Left forelimb (tissue), 1 donor: ENCODE measurements around the gene CFAP77.

Experiments
- DNase-seq: peaks from one replicate; pipeline ENCODE4 v3.0.0-alpha.2; 2018; ENCODE audit warnings: low spot score

CFAP77 gene

DNA sequence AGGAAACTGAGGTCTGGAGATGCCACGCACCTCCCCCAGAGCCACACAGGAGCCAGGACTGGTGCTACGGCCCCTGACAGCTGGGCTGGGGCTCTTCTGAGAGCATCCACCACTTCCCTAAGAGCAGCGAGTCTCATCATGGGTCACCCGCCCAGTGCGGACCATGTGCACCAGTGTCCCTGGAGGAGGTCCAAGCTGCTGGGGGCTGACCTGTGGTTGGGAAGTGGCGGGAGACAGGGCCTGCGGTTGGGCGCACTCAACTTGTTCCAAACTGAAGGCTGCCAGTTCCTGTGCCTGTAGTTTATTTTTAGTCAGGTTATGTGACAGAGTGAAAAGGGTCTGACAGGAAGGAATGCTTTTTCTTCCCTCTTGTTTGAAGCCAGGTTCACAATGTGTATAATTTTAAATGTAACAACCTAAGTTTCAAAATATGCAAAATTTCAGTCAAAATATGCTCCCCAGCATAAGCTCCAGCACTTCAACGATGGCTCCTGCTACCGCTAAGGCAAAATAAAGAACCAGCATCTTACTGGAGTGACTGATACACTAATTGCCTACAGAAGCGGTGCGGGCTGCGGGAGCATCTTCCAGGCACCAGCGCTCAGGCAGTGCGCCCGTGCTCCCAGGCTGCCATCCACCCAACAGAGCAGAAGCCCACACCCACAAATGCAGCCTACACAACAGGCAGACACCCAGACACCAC lies 187.2 kb downstream of the CFAP77 start:
- DNase-seq = no peak

DNA sequence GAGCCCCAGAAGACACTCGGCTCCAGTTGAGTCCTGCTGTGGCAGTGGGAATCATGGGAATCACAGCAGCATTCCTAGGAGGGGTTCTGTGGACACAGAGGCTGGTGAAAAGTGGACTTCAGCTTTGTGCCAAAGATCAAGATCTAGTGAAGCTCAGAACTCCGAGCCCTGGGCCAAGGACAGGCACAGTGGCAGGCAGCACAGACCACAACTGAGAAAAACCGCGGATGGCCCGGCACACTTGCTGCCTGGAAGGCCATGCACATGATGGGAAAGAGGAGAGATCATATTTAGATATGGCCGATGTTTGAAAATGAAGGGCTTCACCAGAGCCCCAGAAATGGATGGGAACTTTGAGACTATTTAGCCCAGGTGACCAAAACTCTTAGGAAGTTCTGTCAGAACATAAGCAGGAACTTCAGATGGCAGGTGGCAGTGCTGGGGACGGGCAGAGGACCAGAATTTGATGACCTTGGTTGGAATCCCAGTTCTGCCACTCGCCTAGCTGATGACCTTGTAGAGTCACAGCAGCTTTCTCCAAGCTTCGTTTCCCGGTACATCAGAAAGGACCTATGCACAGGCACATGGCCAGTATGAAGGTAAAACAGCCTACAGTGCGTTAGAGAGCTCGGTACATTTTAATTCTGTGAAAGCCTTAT lies 190.4 kb downstream of the CFAP77 start:
- DNase-seq = no peak

DNA sequence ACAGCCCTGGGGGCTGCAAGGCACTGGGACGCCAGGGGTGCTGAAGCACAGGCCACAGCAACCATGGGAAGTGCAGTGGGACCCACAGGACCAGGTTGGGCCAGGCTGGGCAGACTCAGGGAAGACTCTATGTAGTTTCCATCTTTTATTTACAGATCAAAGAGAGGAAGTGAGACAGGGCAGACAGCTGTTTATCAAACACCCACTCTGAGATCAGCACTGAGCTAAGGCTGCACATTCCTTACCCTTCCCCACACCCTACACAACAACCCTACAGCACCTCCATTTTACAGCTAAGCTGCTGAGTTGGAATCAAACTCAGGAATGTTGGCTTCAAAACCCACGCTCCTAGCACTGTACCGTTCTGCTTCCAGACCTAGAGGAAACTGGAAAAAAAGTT lies 192.2 kb downstream of the CFAP77 start:
- no peak for DNase-seq

DNA sequence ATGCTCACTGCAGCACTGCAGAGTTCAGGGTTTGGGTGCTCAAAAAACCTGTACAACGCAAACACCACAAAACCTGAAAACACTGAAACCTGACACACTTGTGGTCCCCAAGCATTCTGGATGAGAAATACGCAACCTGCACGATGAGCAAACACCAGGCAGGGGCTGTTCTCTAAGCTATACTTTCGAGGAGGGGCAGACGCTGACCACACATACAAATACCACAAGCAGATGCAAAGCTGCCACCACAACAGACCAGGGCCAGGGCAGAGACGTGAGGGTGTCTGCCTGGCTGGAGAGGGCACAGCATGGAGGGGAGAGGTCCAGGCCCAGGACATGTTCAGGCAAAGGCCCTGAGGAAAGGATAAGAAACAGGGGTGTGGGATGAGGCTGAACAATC lies 195.4 kb downstream of the CFAP77 start:
- DNase-seq = no peak

DNA sequence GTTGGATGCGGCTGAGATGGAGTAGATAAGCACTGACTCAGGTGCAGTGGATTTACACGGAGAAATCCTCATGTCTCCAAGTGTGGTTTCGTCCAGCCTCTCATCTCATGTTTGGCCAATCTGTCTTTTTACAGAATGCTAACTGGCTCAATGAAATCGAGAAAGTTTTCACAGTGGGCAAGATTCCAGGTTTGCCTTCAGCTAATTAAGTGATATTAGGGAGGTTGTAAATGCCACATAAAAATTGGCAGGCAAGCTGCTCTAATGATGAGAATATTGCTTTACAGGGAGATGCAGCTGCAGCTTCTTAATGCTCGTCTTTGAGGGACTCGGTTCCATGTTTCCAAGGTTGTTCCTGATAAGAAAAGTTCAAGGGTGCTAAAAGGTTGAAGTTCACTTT lies 196.1 kb downstream of the CFAP77 start:
- DNase-seq = no peak

DNA sequence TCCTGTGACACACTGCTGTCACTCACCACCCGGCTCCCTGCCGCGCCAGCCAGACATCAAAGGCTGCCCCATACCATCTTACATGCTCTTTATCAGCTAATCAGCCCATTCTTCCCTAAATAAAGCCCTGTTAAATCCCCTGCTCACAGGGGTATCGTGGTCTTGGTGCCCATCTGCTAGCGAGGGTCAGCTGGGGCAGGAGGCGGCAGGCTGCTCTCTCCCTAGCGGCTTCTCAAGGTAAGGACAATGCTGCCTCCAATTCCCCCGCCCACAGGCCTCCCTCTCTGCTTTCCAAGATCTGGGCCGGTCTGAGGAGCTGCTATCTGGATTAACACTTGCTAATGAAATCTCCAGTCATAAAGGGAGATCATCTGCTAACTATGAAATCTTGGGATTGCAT lies 199.2 kb downstream of the CFAP77 start:
- DNase-seq = no peak

DNA sequence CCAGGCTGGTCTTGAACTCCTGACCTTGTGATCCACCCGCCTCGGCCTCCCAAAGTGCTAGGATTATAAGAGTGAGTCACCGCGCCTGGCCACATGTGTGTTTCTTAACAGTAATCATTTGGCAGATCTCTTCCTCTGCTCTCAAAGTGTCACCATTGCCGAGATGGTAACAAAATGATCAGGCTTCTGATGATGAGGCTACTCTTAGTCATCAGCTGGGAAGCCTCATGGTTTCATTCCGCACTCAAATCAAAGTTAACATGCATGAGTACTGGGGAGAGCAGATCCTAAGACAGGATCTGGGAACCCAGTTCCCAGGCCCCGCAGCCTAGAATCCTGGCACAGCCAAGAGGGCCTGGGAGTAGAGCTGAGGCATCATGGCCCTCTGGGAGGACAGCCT lies 199.8 kb downstream of the CFAP77 start:
- DNase-seq = no peak

DNA sequence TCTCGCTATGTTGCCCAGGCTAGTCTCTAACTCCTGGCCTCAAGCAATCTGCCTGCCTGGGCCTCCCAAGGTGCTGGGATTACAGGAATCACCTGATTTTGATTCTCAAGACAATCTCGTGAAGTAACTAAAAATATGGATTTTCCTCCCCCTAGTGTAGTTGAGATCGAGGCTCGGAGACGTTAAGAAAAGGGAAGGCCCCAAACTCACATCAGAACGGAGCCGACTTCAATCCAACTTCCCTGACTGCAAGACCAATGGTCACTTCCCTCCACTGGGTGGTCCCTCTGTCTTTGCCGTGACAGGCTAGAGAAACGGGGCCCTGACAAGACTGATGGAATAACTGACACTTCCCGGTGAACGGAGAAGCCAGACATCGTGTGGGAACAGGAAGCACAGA lies 200.7 kb downstream of the CFAP77 start:
- no peak for DNase-seq

DNA sequence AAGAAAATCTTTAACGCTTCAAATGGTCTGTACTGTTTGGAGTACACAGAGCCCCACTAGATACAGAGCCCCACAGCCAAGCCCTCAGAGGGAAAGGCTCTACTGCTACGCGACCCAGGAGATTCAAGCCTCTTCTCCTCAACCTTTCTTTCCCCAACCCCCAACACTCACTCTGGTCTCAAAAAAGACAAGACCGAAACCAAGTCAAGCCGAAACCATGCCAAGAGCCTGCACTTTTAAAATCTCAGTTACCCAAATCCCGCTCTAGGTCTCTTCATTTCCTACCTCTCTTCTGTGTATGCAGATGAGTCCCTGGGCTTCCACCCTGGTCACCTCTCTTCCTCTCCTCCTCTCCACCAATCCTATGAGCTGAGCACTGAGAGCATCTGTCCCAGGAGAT lies 204.3 kb downstream of the CFAP77 start:
- DNase-seq = no peak

DNA sequence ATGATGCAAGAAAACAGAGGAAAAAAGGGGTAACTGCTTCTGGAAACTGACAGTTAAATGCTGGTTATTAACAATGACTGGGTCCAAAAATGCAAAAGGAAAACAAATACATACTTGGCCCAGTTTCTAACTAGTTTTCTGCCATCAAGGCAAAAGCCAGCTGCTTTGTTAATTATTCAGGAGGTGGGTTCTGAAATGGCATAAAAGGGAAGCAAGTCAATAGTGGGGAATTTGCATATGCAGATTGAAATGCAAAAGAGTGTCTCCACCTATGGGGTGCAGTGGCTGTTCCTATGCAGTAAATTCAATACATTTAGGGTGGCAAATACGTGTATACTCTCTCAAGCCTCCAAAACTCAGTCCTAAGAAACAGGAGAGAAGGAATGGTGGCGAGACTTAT lies 205.8 kb downstream of the CFAP77 start:
- no peak for DNase-seq

DNA sequence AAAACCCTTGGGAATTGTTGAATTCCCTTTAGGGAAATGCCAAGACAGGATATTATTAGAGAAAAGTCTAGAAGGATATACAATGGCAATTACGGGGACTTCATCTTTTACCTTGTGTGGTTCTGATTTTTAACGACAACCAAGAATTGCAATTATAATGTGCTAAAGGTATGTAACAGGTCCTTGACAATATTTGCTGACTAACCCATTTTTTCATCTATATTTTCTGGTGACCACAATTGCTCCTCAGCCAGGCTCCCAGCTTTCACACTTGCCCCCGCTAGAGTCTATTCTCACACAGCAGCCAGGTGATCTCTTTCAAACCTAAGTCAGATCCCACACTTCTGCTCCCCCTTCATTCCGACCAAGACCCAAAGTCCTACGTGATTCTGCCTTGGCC lies 206.7 kb downstream of the CFAP77 start:
- no peak for DNase-seq

DNA sequence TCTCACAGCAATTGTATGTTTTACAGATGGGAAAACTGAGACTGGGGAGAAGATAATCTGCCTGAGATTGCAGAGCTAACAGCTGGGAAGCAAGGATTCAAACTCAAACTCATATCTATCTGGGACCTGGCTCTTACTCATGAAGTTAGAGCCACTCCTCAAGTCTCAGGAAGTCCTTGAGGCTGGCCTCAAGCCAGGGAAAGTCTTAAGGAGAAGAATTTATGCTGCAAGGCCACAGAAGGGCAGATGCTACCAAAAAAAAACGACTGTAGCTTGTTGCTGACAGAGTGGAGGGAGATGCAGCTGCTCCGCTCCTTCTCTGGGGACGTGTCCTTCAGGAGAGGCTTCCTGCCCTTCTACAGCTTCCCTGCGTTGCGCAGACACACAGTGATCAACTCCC lies 212.1 kb downstream of the CFAP77 start:
- DNase-seq = no peak
